ELR (cell line): Measurements from ENCODE around the gene SYTL2.
A peak's percentile ranks its signal among the peaks of the same experiment; 100 is the strongest.

Experiments used
- DNase-seq: peaks from one replicate; pipeline ENCODE4 v3.0.0-alpha.2; 2015; ENCODE audit warnings: low read depth

SYTL2 gene

DNA sequence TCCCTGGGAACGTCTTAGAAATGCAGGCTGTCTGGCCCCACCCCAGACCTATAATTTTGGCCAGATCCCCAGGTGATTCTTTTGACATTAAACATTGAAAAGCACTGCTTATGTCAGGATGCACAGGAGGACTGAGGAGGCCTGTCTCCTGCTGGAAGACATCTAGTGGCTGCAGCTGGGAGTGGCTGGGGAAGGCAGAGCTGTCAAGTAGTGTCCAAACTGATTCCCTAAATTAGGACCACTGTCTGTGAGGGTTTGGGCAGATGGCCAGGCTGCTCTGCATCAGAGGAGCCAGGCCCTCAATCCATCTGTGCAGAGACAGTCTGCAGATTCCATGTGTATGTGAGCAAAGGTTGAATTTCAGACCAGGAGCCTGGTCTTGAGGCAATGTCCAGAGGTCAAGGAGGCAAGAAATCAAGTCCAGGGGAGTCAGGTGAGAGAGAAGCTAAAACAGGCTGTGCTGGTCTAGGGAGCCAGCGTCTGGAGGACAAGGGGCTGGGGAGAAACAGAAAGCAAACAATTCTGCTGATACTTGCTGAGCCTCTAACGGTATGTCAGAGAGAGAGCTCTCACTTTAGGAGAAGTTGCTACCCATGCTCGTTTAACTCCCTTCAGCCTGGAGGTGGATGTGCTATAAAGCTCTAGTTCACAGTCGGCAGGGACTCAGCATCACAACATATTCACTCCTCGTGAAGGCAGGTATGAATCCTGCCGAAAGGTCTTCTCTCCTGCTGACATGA is 15.3 kb upstream of the SYTL2 start:
- DNase-seq, result peak; percentile 53

DNA sequence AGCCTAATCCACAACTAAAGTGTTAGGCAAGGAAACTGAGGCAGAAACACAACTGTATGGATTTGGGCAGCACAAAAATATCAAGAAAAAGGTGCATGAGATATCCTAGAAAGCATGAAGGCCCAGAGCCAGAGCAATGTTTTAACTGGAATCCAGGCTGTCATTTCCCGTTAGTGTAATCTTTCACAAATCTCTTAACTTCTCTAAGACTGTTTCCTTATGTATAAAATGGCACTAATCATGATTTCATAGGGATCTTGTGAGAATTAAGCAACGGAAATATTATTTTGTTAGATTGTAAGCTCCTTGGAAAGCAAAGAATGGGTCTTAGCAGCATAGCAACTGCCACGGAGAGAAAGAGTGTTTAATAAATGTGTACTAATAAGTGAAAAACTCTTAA is 14.7 kb upstream of the SYTL2 start:
- no peak for DNase-seq

GRCh38 chr11:85823816-85824215 is 12.9 kb upstream of the SYTL2 start:
- no peak for DNase-seq

DNA sequence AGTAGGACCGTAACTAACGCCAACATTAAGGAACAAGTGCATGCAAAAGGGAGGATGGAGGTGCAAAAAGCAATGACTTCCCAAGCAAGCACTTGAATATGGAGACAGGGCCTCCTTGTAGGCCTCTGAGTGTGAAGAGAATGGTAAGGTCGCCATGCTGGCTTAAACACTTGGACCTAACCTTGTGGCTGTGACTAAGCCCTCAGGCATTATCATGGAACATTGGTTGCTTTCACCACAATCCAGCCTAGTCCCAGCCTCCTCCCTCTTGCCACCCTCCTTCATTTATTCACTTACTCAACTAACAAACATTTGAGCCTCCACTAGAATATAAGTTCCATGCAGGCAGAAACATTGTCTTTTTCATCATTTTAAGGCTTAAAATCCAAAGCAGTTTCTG is 11.9 kb upstream of the SYTL2 start:
- DNase-seq, result peak; percentile 69

DNA sequence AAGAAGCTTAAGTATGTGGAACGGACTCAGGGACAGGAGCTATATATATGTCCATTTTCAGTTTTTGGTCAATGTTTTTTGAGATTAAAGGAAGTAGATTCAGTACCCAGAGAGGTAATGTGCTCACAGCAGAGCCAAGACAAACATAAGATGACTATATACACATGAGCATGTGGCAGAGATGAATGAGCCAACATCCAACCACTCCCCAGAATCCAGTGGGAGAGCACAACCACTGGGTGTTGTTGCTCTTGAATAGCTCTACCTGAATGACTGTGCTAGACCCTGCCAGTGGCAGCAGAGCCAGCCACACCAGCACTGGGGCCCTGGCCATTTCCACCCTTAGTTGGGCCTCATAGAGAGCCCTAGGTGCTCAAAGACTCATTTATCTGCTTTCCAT is 10.7 kb upstream of the SYTL2 start:
- peak; percentile 41 for DNase-seq

DNA sequence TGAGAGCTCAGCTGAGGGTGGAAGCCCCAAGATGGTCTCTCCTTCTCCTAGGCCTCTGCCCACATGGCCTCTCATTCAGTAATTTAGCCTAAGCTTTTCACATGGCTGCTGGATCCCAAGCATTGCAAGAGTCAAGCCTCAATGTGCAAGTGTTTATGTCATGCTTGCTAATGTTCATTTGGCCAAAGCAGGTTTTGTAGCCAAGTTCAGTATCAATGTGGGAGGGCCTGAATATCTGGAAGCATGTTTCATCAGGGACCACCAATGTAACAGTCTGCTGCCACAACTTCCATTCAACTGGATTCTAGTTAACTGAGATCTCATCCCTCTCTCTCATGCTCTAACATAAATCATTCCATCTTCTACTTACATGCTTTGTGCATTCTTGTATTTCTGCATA is 8.5 kb upstream of the SYTL2 start:
- no peak for DNase-seq

DNA sequence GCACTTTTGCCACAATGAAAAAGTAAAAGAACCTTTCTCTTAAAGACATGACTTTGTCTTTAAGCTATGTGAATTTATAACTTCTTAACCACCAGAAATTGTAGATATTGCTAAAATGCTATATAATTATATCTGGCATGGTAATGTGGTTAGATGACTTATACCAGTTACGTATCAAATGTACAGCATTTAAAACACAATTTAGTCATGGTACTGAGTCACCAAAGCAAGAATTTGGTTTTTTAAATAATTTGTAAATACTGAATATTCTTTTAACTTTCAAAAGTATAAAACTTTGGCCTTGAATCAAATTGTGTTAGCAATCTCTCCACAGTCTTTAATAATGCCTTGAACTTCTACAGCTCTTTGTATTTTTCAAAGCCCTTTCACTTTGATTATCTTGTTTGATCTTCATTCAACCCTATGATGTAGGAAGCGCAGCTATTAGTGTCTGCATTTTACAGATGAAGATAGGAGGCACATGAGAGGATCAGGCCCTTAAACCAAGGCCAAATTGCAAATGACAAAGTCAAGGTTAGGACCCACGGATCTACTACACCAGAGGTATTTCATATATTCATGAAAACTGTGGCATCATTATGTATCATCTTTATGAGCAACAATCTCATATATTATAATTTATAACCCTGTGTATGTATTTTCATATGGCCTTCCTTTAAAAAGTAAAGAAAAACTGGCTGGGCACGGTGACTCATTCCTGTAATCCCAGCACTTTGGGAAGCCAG is 4.4 kb upstream of the SYTL2 start:
- peak; percentile 92 for DNase-seq

DNA sequence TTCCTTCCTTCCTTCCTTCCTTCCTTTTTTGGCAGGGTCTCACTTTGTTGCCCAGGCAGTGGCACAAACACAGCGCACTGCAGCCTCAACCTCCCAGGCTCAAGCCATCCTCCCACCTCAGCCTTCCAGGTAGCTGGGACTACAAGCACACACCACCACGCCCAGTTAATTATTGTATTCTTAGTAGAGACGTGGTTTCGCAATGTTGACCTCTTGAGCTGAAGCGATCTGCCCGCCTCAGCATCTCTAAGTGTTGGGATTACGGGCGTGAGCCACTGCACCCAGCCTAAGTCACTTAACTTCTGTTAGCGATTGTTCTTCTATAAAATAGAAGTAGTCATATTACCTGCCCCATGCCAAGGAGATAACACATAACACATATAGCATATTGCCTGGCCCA is 2.8 kb upstream of the SYTL2 start:
- DNase-seq, result no peak

DNA sequence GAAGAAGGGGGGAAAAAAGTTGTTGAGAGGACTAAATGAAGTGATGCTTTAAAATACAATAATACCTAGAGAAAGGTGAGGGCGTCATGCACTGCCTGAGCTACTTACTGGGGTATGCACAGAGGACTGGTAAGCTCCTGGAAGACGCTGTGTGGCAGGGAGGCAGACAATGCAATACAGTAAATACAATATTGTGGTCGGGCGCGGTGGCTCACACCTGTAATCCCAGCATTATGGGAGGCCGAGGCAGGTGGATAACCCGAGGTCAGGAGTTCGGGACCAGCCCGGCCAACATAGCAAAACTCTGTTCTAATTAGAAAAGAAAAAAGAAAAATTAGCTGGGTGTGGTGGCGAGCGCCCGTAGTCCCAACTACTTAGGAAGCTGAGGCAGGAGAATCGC is 683 bp upstream of the SYTL2 start:
- no peak for DNase-seq

DNA sequence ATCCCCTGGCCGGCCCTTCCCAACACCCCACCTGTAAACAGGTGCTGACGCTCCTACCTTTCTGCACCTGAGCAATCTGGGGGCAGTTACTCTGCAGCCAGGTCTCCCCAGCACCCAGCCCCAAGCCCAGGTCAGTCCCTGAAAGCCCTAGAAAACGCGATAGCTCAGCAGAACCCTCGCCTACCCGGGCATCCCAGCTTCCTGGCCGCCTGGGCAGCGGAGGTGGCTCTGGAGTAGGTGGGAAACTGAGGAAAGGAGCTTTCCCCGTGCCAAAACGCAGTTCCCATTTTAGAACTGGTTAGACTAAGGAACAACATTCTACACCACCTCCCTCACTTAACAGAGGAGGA is 445 bp downstream of the SYTL2 start:
- no peak for DNase-seq

DNA sequence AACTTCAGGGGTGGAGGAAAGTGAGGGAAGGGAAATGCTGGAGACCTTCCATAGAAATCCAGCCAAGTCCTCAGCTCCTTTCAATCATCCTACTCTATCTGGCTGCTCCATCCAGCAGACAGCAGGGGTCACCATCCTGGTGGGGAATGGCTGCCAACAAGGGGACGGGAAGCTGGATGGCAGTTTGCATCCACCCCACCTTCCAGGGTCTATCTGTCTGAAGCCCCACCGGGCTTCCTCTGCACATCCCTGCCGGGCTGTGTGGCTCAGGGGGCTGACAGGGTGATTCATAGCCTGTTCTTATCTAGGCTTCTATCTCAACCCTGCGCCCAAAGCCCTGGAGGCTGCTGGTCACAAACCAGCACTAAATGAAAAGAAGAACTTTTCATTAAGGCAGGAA is 1.1 kb downstream of the SYTL2 start:
- DNase-seq, result peak; percentile 69

DNA sequence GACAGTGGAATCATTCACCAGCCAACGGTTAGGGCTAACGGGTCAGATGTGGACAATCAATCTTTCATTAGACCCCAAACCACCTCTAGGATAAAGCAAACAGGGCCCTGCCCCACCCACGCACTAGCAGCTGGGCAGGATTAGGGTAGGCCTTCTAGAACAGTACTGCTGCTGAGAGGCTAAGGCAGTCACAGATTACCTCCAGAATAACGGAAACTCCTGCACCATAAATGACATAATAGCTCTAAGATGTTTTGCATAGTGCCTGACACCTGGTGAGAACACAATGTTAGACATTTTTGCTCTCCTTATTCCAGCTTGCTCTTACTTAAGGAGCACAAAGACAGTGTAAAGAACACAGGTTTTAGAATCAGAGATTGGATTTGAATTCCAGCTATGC is 1.8 kb downstream of the SYTL2 start:
- DNase-seq, result no peak

GRCh38 chr11:85806876-85807275 is 4.1 kb downstream of the SYTL2 start:
- no peak for DNase-seq

GRCh38 chr11:85806016-85806415 is 4.9 kb downstream of the SYTL2 start:
- no peak for DNase-seq

DNA sequence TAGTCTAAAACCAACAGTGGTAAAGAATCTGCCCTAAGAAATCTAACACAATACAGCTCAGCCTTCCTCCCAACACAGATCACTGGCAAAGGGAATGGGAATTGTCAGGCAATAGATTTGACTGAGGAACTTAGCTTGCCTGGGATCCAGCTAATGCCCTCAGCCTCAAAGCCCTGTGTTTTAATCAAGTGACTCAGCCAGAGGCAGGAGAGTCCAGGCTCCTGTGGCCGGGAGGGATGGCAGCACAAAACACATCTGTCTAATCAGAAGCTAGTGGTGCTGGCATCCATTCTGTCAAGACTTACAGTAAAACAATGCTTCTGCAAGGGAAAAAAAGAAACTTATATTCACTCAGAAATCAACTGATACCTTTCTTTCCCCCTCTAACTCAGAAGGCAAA is 5.6 kb downstream of the SYTL2 start:
- no peak for DNase-seq

DNA sequence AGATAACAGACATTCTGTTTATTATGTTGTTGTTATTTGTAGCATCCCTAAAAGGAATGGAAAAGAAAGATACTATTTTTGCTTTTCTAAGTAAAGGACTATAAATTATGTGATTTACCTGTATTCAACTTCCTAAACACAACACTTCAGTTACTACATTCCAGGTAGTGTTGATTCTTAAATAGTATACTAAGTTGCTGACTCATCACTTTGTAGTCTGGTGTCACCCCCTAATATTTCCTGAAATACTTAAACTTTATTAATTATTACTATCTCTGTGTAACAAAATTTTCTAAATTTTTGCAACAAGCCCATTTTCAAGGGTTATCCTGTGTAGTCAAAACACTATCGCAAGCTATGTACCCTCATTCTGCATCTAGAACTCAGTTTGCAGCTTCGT is 7.0 kb downstream of the SYTL2 start:
- DNase-seq, result no peak

- DNase-seq, result no peak
These were observed 7.6 kb downstream of the SYTL2 start for GRCh38 chr11:85803303-85803702.

GRCh38 chr11:85801527-85801926 is 9.4 kb downstream of the SYTL2 start:
- no peak for DNase-seq

DNA sequence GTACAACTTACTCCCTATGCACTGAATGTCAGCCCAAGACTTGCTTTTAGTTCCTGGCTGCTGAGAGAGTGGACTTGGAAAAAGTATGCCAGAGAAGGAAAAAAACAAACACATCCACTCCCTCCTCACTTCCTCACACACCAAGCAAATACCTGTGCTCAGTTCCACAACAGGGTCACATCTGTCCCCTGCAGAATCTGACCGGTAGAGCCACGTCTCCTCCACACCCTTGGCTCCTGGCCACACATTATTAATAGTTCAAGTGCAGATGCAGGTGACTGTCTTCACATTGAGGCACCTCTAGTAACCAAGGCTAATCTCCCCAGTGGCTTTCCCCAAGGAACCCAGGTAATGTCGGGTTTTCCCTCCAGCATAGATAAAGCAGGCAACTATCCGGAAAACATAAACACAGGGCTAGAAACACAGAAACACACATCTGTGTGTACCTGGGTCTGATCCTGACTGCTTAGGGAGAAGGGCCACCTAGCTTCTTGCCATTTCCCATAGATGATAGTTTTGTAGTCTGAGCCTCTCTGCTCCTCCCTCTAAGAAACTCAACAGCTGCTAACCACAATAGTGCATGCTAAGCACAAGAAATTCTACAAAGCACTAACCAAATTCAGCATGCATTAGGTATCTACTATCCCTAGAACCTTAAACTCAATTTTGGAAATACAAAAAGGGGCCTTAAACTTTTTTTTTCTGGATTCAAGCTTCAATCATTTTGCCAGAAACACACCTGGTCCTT is 10.2 kb downstream of the SYTL2 start:
- no peak for DNase-seq

GRCh38 chr11:85799142-85799541 is 11.8 kb downstream of the SYTL2 start:
- no peak for DNase-seq

DNA sequence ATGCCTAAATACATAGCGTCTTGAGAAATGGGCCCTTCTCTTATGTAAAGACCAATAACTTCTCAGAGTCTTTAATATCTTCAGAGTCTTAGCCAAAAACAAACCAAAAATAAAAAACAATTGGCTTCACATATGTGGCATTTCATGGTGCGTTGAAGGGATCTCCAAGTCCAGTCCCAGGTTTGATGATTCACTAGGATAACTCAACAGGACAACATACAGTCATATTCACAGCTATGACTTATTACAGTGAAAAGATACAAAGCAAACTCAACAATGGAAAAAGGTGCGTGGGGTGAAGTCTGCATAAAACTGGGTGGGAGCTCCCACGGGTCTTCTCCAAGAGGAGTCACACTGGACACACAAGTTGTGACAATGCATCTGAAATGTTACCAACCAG is 12.6 kb downstream of the SYTL2 start:
- DNase-seq, result no peak

DNA sequence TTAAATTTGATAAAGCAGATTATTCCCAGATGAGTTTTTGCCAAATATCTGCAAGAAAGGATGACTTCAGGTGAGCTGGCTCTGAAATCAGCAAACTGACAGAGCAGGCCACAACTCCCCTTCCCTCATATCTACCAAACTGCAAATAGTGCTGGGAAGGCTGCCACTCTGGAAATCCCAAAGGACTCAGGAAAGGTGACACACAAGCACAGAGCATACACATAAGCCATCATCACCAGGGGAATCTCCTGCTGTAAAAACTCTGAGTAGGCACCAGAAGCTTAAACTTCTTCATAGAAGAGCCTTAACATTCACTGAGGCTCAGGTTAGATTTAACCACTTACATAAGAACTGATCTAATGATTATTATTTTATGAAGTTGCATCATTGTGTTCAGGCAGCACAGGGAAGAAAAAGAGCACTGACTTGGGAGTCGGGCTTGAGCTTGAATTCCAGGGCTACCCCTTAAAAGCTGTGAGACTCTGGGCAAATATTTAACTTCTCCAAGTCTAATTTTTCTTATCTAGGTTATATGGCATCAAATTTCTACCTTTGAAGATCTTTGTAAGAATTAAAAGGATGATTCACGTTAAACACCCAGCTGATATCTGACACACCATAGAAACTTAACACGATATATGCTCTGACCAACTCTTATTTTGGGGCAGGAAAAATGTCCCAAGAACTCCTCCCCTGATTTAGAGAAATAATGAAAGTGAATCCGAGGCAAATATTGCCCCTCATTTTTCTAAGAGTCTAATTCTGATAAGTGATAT is 15.0 kb downstream of the SYTL2 start:
- no peak for DNase-seq
